ENCODE measurements around the gene NEAT1. TPM values are rescaled to one million over a fixed set of nuclear protein-coding genes. Genes with fewer than 3 reads are reported as not detected.

The NEAT1 gene
- total and polyA plus RNA-seq, 9 of the 15 experiments (the other 6 are each of a cell fraction or from before 2014, with no cell fraction given) = 20.1 to 389 (median 62.8) TPM

- TF ChIP-seq, protein P1, sequence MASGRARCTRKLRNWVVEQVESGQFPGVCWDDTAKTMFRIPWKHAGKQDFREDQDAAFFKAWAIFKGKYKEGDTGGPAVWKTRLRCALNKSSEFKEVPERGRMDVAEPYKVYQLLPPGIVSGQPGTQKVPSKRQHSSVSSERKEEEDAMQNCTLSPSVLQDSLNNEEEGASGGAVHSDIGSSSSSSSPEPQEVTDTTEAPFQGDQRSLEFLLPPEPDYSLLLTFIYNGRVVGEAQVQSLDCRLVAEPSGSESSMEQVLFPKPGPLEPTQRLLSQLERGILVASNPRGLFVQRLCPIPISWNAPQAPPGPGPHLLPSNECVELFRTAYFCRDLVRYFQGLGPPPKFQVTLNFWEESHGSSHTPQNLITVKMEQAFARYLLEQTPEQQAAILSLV (tag; IDR thresholded peaks at IDR 0.05) = no peak
- no peak for TF ChIP-seq NKRF (IDR thresholded peaks at IDR 0.05; ENCODE audit: borderline replicate concordance)
- TF ChIP-seq MYC (IDR thresholded peaks at IDR 0.05; ENCODE audit: low read depth, low read length) = peak; percentile 69
- no peak; the same call in none of the 2 replicates for TF ChIP-seq MYC (CRISPR knock-in tag; IDR thresholded peaks at IDR 0.05; ENCODE audit: borderline replicate concordance, low read depth)
- no peak for TF ChIP-seq POU5F1 (IDR thresholded peaks at IDR 0.05; ENCODE audit: borderline replicate concordance, low read depth, low read length, partially characterized antibody)
- TF ChIP-seq PBX2 (CRISPR knock-in tag; IDR thresholded peaks at IDR 0.05; ENCODE audit: low read depth) = no peak
- TF ChIP-seq PBX2 (tag; conservative IDR thresholded peaks at IDR 0.05; ENCODE audit: low read depth) = no peak
- no peak for TF ChIP-seq ZNF75A (CRISPR knock-in tag; IDR thresholded peaks at IDR 0.05)
- TF ChIP-seq MAZ (CRISPR knock-in tag; conservative IDR thresholded peaks at IDR 0.05 in 1 of 2, IDR thresholded peaks at IDR 0.05 in 1 of 2) = peak; percentile 49 to 64
- peak; percentile 99 for TF ChIP-seq HMGN3 (IDR thresholded peaks at IDR 0.05; ENCODE audit: borderline replicate concordance, extremely low read depth, insufficient read length, low read depth, low read length)
- TF ChIP-seq COPS2 (conservative IDR thresholded peaks at IDR 0.05) = no peak
- TF ChIP-seq JUND (IDR thresholded peaks at IDR 0.05; ENCODE audit: borderline replicate concordance, low read depth, low read length) = peak; percentile 98
- TF ChIP-seq JUND (tag; IDR thresholded peaks at IDR 0.05; ENCODE audit: borderline replicate concordance, low read depth, low read length) = no peak
- TF ChIP-seq FOXJ2 (tag; IDR thresholded peaks at IDR 0.05) = peak; percentile 93
- TF ChIP-seq, protein P2, sequence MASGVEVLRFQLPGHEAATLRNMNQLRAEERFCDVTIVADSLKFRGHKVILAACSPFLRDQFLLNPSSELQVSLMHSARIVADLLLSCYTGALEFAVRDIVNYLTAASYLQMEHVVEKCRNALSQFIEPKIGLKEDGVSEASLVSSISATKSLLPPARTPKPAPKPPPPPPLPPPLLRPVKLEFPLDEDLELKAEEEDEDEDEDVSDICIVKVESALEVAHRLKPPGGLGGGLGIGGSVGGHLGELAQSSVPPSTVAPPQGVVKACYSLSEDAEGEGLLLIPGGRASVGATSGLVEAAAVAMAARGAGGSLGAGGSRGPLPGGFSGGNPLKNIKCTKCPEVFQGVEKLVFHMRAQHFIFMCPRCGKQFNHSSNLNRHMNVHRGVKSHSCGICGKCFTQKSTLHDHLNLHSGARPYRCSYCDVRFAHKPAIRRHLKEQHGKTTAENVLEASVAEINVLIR (CRISPR knock-in tag; IDR thresholded peaks at IDR 0.05) = peak; percentile 87
- no peak for TF ChIP-seq RBM34 (IDR thresholded peaks at IDR 0.05; ENCODE audit: borderline replicate concordance, insufficient read depth, low read length)
- peak; percentile 13 to 62; a peak in 2 of 4 replicates for TF ChIP-seq RCOR1 (IDR thresholded peaks at IDR 0.05; ENCODE audit: borderline replicate concordance in 1 of 2, low read depth in 2 of 2, low read length in 2 of 2)
- peak; percentile 45; the same call in 1 of the 2 replicates for TF ChIP-seq ELF4 (CRISPR knock-in tag; IDR thresholded peaks at IDR 0.05)
- TF ChIP-seq POLR2G (IDR thresholded peaks at IDR 0.05; ENCODE audit: low read depth, low read length) = no peak
- no peak for TF ChIP-seq ZNF507 (tag; conservative IDR thresholded peaks at IDR 0.05)
These were observed 585 bp upstream of the NEAT1 start (continued) for GRCh38 chr11:65421794-65422632.

Data from K562 (cell line).